HL-60/S4 (cell line): ENCODE data around the gene GGACT.

Experiments used
- in situ Hi-C: fragments of 300-500 bp; cut with MboI; formaldehyde crosslinking; loops from 2 replicates; pipeline ENCODE4 v1.14.3; 2022; ENCODE audit warnings: low sequenced_read_pairs

The GGACT gene

DNA sequence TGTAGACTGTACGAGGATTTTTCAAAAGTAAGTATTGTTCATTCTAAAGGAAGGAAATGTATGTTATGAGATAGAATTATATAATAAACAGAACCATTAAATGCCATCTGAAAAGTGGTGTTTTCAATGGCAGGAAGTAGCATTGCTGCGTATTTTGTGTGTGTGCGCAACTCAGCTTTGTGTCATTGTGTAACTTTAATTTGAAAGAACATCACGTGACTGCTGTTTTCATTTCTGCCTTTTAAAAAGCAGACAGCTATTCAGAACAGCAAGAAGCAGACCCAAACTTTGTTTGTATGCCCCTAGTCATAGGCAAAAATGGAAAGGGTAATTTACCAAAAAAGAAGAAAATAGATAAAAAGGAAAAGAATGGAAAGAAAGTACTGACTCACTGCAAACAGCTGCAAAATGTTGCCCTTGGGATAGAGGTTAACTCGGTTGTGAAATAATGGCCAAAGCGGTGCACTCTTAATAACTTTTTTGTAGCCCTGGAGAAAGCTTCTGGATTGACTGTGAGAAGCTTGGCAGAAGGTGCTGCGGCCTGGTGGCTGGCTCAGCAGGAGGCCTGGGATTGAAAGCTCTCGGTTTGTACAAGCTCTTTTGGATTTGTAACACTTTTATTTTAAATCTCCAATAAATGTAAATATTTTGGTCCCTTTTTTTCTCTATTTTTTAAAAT, 97.3 kb downstream of the GGACT start:
- in situ Hi-C loops: no loop called here

- in situ Hi-C loops: no loop called here
Measured at GRCh38 chr13:100490692-100491091, 97.9 kb downstream of the GGACT start.

GRCh38 chr13:100485265-100485664, 103.3 kb downstream of the GGACT start:
- in situ Hi-C loops: no loop called here

DNA sequence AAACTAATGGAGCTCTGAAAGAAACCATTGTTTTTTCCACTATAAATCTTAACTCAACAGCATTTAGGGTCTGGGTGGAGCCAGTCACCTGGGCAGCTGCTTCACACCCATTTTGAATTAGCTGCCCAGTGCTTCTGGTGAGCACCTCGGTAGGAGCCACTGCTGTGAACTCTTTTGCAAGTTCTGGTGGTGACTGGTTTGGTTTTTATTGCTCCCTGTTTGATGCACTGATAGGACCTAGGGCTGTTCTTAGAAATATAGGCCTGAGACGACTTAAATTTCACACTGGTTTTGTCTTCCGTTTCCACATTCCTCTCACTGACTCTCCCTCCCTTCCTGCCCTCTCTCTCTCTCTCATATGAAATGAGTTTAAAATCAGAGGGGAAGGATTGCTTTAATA, 103.9 kb downstream of the GGACT start:
- in situ Hi-C loops: no loop called here

GRCh38 chr13:100483841-100484381, 104.7 kb downstream of the GGACT start:
- in situ Hi-C loops: no loop called here

DNA sequence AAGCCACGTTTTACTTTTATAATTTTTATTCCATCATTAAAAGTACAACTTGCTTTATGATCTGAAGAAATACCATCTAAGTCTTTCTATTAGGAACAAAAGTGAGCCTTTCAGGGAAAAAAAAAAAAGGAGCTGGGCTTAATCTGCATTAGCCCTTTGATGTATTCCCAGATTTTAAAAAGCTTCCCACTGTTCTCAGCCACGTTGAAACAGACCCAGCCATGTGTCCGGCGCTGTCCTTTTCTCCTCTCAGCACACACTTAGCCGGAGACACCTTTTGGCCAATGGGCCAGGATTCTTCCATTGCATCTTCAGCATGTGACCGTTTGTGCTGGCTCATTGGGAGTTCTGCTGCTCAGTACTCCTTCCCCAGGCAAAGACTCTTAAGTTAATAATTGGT, 105.5 kb downstream of the GGACT start:
- in situ Hi-C loops: no loop called here

- in situ Hi-C loops: no loop called here
Measured at GRCh38 chr13:100480676-100481075, 107.9 kb downstream of the GGACT start.
